Natural killer cell (primary cell): ENCODE measurements around the gene COQ9. TPM values are rescaled to one million over a fixed set of nuclear protein-coding genes. Genes with fewer than 3 reads are reported as not detected.

ENCODE experiments used
- ATAC-seq, 3 donors: fragments of 150-1000 bp in 2 of 3; fragments of 200-7000 bp in 1 of 3; cut with Tn5 transposase; 1 replicate in 1 of 3; 2 replicates in 2 of 3; pipeline ENCODE4 v1.10.0; 2021; ENCODE audit warnings: mild to moderate bottlenecking in 2 of 3, moderate library complexity in 2 of 3
- DNase-seq, 2 donors: peaks; one replicate each; pipeline versions ENCODE4 v3.0.0 to v3.0.0-alpha.2; 2013 to 2021; ENCODE audit warnings: mixed read lengths in 1 of 2
- H3K27ac ChIP-seq: one replicate; pipeline ENCODE4 v1.5.1; 2013; ENCODE audit warnings: mild to moderate bottlenecking, low read length
- H3K27me3 ChIP-seq: one replicate; pipeline ENCODE4 v1.6.1; 2013; ENCODE audit warnings: low read length; ENCODE audit not compliant: control insufficient read depth, insufficient read depth
- H3K36me3 ChIP-seq: one replicate; pipeline ENCODE4 v1.6.1; 2013; ENCODE audit warnings: low read length; ENCODE audit not compliant: control insufficient read depth, insufficient read depth
- H3K4me1 ChIP-seq: one replicate; pipeline ENCODE4 v1.6.1; 2013; ENCODE audit warnings: low read length; ENCODE audit not compliant: control insufficient read depth, insufficient read depth
- H3K4me3 ChIP-seq: one replicate; pipeline ENCODE4 v1.5.1; 2013; ENCODE audit warnings: low read length
- H3K9me3 ChIP-seq: one replicate; pipeline ENCODE4 v1.6.1; 2013; ENCODE audit warnings: low read length; ENCODE audit not compliant: control insufficient read depth, insufficient read depth
- H3K27ac Mint-ChIP-seq, 2 donors: one replicate each; pipeline ENCODE4 v1.8.0; 2022; ENCODE audit warnings: mild to moderate bottlenecking in 2 of 2, mixed read lengths in 2 of 2, moderate library complexity in 1 of 2
- H3K27me3 Mint-ChIP-seq, 2 donors: one replicate each; pipeline ENCODE4 v1.8.0; 2022; ENCODE audit warnings: low read depth in 2 of 2, mixed read lengths in 2 of 2
- H3K36me3 Mint-ChIP-seq: one replicate; pipeline ENCODE4 v1.8.0; 2022; ENCODE audit warnings: mixed read lengths
- H3K4me1 Mint-ChIP-seq, 2 donors: one replicate each; pipeline ENCODE4 v1.8.0; 2022; ENCODE audit warnings: mixed read lengths in 2 of 2
- H3K4me3 Mint-ChIP-seq: one replicate; pipeline ENCODE4 v1.8.0; 2022; ENCODE audit warnings: mild to moderate bottlenecking, moderate library complexity, mixed read lengths
- H3K9me3 Mint-ChIP-seq, 2 donors: one replicate each; pipeline ENCODE4 v1.8.0; 2022; ENCODE audit warnings: mixed read lengths in 2 of 2
- WGBS: methylation state at CpG from one replicate; pipeline ENCODE4 v1.1.7; 2013; ENCODE audit warnings: missing lambda C conversion rate; ENCODE audit not compliant: insufficient coverage; 5-methylcytosine and 5-hydroxymethylcytosine counted together
- intact Hi-C: fragments of 100-400 bp; cut with micrococcal nuclease; formaldehyde crosslinking; loops from one replicate; pipeline ENCODE4 v1.14.2; 2022
- total RNA-seq, 4 donors: library from RNA; stranded (reverse); fragments of 120-200 nt in 1 of 4; gene quantifications; one replicate each; pipeline versions ENCODE4 v1.2.3 to v1.2.4, GENCODE V29; 2013 to 2022
- TF ChIP-seq, protein P1 (sequence below): fragments of 200-600 bp; IDR thresholded peaks from one replicate; pipeline ENCODE4 v1.8.0; 2022; ENCODE audit warnings: antibody characterized with exemption

Gene COQ9
- total RNA-seq, 3 donors from 2014 or later (not counting 1 experiment from before 2014, with no cell fraction given), result 16.9 to 30.2 (median 18.3) TPM

DNA sequence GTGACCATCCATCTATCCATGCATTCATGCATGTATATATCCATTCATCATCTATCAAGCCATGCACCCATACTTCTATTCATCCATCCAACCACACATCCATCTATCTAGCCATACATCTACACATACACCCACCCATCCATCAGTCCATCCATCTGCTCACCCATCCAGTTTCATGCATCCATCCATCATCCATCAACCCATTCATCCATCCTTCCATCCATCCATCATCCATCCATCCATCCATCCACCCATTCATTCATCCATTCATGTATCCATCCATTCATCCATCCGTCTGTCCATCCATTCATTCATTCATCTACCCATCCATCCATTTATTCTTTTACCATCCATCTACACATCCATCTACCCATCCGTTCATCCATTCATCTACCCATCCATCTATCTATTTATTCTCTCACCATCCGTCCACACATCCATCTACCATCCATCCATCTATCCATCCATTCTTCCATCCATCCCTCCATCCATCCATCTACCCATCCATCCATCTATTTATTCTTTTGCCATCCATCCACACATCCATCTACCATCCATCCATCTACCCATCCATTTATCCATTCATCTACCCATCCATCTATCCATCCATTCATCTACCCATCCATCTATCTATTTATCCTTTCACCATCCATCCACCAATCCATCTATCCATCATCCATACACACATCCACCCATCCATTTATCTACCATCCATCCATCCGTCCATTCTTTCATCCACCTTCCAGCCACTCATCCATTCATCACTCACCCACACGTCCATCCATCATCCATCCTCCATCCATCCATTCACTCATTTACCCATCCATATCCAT is 39.5 kb upstream of the COQ9 start:
- WGBS, result 94% methylated on average over 5 of the region's 5 CpGs
- intact Hi-C loops, result no loop called here
- H3K9me3 ChIP-seq, result no peaks in the 10 kb centered on the region
- H3K4me3 ChIP-seq, result no peak overlapping the region
- H3K27ac Mint-ChIP-seq, result no peak overlapping the region
- no peaks in the 10 kb centered on the region for H3K36me3 ChIP-seq
- no peak for DNase-seq
- no peak overlapping the region for H3K4me3 Mint-ChIP-seq
- H3K27me3 Mint-ChIP-seq, result peaks cover 0 to 18% of the 10 kb centered on the region in 2 donors
- no peaks in the 10 kb centered on the region for H3K9me3 Mint-ChIP-seq
- TF ChIP-seq, protein P1, sequence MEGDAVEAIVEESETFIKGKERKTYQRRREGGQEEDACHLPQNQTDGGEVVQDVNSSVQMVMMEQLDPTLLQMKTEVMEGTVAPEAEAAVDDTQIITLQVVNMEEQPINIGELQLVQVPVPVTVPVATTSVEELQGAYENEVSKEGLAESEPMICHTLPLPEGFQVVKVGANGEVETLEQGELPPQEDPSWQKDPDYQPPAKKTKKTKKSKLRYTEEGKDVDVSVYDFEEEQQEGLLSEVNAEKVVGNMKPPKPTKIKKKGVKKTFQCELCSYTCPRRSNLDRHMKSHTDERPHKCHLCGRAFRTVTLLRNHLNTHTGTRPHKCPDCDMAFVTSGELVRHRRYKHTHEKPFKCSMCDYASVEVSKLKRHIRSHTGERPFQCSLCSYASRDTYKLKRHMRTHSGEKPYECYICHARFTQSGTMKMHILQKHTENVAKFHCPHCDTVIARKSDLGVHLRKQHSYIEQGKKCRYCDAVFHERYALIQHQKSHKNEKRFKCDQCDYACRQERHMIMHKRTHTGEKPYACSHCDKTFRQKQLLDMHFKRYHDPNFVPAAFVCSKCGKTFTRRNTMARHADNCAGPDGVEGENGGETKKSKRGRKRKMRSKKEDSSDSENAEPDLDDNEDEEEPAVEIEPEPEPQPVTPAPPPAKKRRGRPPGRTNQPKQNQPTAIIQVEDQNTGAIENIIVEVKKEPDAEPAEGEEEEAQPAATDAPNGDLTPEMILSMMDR, result no peak
- H3K4me1 Mint-ChIP-seq, result no peaks in the 10 kb centered on the region
- no peaks in the 10 kb centered on the region for H3K36me3 Mint-ChIP-seq
- H3K27ac ChIP-seq, result no peak overlapping the region
- peaks cover 4% of the 10 kb centered on the region for H3K4me1 ChIP-seq
- ATAC-seq, result no peak
- H3K27me3 ChIP-seq, result no peaks in the 10 kb centered on the region

DNA sequence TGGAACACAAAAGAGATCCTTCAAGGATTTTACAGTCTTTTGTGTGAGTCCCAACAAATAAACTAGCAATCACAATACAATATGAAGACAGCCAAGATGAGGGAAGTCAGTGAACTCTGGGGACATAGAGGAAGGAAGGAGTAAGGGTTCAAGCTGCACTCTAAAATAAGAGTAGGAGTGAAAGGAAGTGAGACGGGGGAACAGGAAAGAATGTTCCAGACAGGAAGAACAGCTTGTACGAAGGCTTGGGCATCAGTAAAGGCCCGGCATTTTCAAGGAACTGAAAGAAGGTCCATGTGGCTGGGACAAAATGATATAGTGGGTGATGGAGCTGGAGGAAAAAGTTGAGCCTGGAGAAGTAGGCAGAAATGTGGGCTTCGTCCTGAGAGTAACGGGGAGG is 38.2 kb upstream of the COQ9 start:
- H3K4me1 ChIP-seq, result peaks cover 14% of the 10 kb centered on the region
- intact Hi-C loops, result no loop called here

DNA sequence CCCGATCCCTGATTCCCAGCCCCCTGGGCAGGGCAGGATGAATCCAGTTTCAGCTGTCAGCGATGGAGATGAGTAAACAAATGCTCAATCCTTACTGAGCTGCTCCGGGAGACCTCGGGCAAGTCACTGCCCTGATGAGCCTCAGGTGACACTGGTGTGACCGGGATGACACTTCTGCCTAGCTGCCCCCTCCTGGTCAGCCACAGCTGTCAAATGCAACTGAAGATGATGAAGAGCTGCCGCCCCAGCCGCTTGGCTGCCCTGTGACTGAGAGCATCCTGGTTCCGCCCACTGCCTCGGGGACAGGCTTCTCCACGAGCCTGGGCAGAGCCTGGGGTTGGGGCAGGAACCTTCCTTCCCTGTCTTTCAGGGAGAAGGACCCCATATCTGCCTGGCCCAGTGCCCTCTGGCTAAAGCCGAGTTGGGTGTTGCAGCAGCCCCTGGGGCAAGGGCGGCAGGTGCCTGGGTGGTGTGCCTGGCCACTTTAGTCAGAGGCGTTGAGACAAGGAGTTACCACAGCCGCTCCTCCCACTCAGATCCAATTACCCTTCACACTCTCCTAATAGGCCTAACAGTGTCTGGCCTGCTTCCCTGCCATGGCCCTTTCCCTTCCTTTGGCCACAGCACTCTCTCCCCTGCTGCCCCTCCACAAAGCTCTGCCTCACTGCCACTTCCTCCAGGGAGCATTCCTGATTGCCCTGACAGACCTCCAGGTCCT is 37.2 kb upstream of the COQ9 start:
- H3K9me3 Mint-ChIP-seq, result no peaks in the 10 kb centered on the region
- TF ChIP-seq, protein P1, result no peak
- no peak overlapping the region for H3K27ac ChIP-seq
- H3K27ac Mint-ChIP-seq, result no peak overlapping the region
- WGBS, result 89% methylated on average over 14 of the region's 14 CpGs
- H3K4me1 Mint-ChIP-seq, result no peaks in the 10 kb centered on the region
- no peak for DNase-seq
- H3K9me3 ChIP-seq, result no peaks in the 10 kb centered on the region
- H3K36me3 Mint-ChIP-seq, result no peaks in the 10 kb centered on the region
- intact Hi-C loops, result no loop called here
- no peaks in the 10 kb centered on the region for H3K36me3 ChIP-seq
- H3K4me3 ChIP-seq, result no peak overlapping the region
- peaks cover 14% of the 10 kb centered on the region for H3K4me1 ChIP-seq
- no peak overlapping the region for H3K4me3 Mint-ChIP-seq
- no peaks in the 10 kb centered on the region for H3K27me3 ChIP-seq
- peaks cover 0 to 12% of the 10 kb centered on the region in 2 donors for H3K27me3 Mint-ChIP-seq
- ATAC-seq, result no peak

More for the DNA sequence above, 38.2 kb upstream of the COQ9 start:
- no peaks in the 10 kb centered on the region for H3K36me3 Mint-ChIP-seq
- H3K27ac Mint-ChIP-seq, result no peak overlapping the region
- H3K27me3 ChIP-seq, result no peaks in the 10 kb centered on the region
- no peaks in the 10 kb centered on the region for H3K9me3 Mint-ChIP-seq
- DNase-seq, result no peak
- H3K27me3 Mint-ChIP-seq, result peaks cover 0 to 17% of the 10 kb centered on the region in 2 donors
- TF ChIP-seq, protein P1, result no peak
- H3K27ac ChIP-seq, result no peak overlapping the region
- no peak for ATAC-seq
- H3K4me1 Mint-ChIP-seq, result no peaks in the 10 kb centered on the region
- 48% methylated on average over 5 of the region's 5 CpGs for WGBS
- H3K9me3 ChIP-seq, result no peaks in the 10 kb centered on the region
- H3K4me3 ChIP-seq, result no peak overlapping the region
- H3K4me3 Mint-ChIP-seq, result no peak overlapping the region
- no peaks in the 10 kb centered on the region for H3K36me3 ChIP-seq
